Mesothelial cell of epicardium (in vitro differentiated cells): ENCODE data around the gene MYL5. TPM values are rescaled to one million over a fixed set of nuclear protein-coding genes. Genes with fewer than 3 reads are reported as not detected.
"Not testable (repeated sequence)": the region's sequence is repeated elsewhere in the genome, so short reads cannot be mapped to it uniquely, and the experiment has no call there.

Experiments
- DNase-seq, 2 experiments: peaks; one replicate each; pipeline ENCODE4 v3.0.0; 2021; ENCODE audit warnings: low spot score in 2 of 2; ENCODE audit not compliant: unreplicated experiment in 2 of 2
- H3K27ac Mint-ChIP-seq: 2 replicates; pipeline ENCODE4 v1.8.0; 2021; ENCODE audit warnings: mixed read lengths
- H3K27me3 Mint-ChIP-seq: 2 replicates; pipeline ENCODE4 v1.8.0; 2021; ENCODE audit warnings: low read depth, mixed read lengths
- H3K36me3 Mint-ChIP-seq: 2 replicates; pipeline ENCODE4 v1.8.0; 2021; ENCODE audit warnings: mixed read lengths
- H3K4me1 Mint-ChIP-seq: 2 replicates; pipeline ENCODE4 v1.8.0; 2021; ENCODE audit warnings: mixed read lengths
- H3K4me3 Mint-ChIP-seq: 2 replicates; pipeline ENCODE4 v1.8.0; 2021; ENCODE audit warnings: mild to moderate bottlenecking, moderate library complexity, mixed read lengths
- H3K9me3 Mint-ChIP-seq: 2 replicates; pipeline ENCODE4 v1.8.0; 2021; ENCODE audit warnings: mixed read lengths
- CTCF ChIP-seq: fragments of 200-600 bp; sonication (generic); IDR thresholded peaks from one replicate; pipeline ENCODE4 v1.5.0; 2021; ENCODE audit warnings: antibody characterized with exemption; ENCODE audit not compliant: unreplicated experiment
- total RNA-seq: library from RNA; stranded (reverse); gene quantifications from 3 replicates; pipeline ENCODE4 v1.2.1, GENCODE V29; 2021

The MYL5 gene
- total RNA-seq, 1 donor from 2014 or later, result 32.1 TPM

DNA sequence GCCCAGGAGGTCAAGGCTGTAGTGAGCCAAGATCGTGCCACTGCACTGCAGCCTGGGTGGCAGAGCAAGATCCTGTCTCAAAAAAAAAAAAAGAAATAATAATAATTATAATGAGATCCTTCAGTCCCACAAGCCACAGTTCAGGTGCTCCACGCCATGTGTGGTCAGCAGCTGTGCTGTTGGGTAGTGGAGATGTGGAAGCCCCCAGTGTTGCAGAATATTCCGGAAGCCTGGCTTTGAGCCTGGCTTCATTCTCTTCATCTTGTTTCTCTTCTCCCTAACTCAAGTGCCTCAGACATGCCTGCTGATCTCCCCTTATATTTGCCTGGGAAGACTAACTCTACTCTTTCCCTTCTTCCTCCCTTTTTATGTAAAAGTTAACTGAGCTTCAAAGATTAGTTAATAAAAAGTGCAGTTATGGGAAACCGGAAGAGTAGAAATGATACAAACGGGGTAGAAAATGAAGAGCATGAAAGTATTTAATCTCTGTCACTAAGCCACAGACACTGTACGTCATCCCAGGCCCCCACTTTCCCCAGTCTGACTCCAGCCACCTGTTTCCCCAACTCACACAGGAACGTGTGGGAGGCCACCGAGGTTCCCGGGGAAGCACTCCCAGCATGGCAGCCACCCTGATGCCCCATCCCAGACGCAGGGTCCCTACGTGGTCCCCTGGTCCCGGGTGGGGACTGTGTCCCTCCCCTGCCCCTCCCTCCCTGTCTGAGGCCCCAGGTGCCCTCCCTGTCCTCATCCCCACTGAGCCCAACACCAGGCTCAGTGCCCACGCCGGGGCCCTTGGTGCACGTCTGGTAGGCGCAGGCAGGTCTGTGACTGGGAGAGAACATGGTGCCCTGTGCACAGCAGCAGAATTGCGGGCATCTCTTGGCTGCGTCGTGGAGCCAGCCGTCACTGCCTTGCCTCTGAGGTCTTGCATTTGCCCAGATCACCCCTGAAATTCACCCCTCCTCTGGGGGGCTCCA lies 55.3 kb downstream of the MYL5 start:
- H3K27me3 Mint-ChIP-seq, result no peaks in the 10 kb centered on the region
- H3K9me3 Mint-ChIP-seq, result no peaks in the 10 kb centered on the region
- H3K4me3 Mint-ChIP-seq, result no peak overlapping the region
- no peak for DNase-seq
- no peak overlapping the region for H3K27ac Mint-ChIP-seq
- H3K4me1 Mint-ChIP-seq, result peaks cover 8% of the 10 kb centered on the region
- peaks cover 20% of the 10 kb centered on the region for H3K36me3 Mint-ChIP-seq
- no peak for TF ChIP-seq CTCF

DNA sequence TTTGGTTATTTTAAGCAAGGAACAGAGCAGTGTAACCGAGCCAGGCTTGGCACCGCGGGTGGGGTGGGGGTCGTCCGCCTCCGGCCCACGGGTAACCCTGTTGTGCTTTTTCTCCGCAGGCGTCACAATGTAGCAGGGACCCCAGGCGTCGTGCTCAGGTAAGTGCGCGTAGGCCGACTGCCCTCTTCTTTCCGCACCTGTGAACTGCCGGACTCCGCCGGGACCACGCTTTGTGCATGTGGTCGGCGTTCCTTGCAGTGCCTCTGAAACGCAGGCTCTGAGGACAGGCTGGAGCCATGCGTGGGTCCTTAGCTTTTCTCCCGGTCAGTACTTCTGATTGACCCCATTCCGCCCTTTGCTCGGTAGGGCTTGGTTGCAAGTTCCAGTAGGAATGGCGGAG lies 56.2 kb downstream of the MYL5 start:
- Mint-ChIP-seq H3K27me3 (no peaks in the 10 kb centered on the region), H3K4me1 (peaks cover 8% of the 10 kb centered on the region), H3K4me3 (no peak overlapping the region), H3K9me3 (no peaks in the 10 kb centered on the region), H3K27ac (no peak overlapping the region), H3K36me3 (peaks cover 28% of the 10 kb centered on the region)
- no peak for DNase-seq
- no peak for TF ChIP-seq CTCF

DNA sequence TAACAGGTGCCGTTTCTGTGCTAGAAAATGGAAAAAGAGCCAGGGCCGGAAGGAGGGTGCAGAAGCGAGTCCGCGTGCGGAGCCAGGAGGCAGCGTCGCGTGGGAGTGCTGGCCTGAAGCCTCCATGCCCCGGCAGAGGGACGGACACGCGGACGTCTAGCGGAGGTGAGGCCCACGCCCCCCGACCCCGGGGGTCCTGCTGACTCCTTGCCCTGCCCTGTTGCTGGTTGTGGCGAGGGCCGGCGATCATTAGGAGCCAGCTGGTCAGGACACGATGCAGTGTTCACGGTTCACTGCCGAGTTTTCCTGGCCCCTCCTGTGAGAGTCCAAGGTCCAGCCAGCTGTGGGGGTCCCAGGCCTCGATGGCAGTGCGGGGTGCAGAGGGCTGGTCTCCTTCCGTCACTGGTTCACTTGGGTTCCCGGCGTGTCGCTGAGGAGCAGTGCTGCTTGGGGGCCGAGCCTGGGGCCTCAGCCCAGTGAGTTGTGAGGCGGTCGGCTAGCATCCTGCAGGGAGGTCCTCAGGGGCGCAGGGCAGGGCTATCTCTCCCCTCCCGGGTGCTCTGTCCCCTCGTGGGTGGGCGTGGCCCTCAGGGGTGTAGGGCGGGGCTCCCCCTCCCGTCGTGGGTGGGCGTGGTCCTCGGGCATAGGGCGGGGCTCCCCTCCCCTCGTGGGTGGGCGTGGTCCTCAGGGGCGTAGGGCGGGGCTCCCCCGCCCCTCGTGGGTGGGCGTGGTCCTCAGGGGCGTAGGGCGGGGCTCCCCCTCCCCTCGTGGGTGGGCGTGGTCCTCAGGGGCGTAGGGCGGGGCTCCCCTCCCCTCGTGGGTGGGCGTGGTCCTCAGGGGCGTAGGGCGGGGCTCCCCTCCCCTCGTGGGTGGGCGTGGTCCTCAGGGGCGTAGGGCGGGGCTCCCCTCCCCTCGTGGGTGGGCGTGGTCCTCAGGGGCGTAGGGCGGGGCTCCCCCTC lies 56.9 kb downstream of the MYL5 start:
- H3K36me3 Mint-ChIP-seq, result peaks cover 31% of the 10 kb centered on the region
- H3K27ac Mint-ChIP-seq, DNase-seq, H3K4me1 Mint-ChIP-seq, H3K27me3 Mint-ChIP-seq, H3K4me3 Mint-ChIP-seq, H3K9me3 Mint-ChIP-seq: not testable (repeated sequence)

Other genes starting within 250 kb of the MYL5 start
- gene ZNF721, start 175.4 kb upstream of the MYL5 start, total RNA-seq, result 55.9 to 56.9 TPM (median 56.0 TPM) in 3 replicates
- 89.7 to 95.7 TPM (median 91.0 TPM) in 3 replicates for gene PIGG, start 175.3 kb upstream of the MYL5 start, total RNA-seq
- 0.11 TPM in 1 of 3 replicates, not detected in the others for gene TMEM271, start 98.2 kb upstream of the MYL5 start, total RNA-seq
- gene PDE6B, start 49.0 kb upstream of the MYL5 start, total RNA-seq, result 9.0 to 12.0 TPM (median 11.6 TPM) in 3 replicates
- 194 to 212 TPM (median 197 TPM) in 3 replicates for gene ATP5ME, start 266 bp upstream of the MYL5 start, total RNA-seq
- gene SLC49A3, start 14.6 kb downstream of the MYL5 start, total RNA-seq, result 10.5 to 13.4 TPM (median 11.6 TPM) in 3 replicates
- 88.1 to 93.4 TPM (median 90.9 TPM) in 3 replicates for gene PCGF3, start 31.3 kb downstream of the MYL5 start, total RNA-seq
- gene CPLX1, start 151.6 kb downstream of the MYL5 start, total RNA-seq, result 4.5 to 4.7 TPM (median 4.6 TPM) in 3 replicates